GM19395 (cell line): Measurements from ENCODE around the gene HACD2.
"Not testable (repeated sequence)": the region's sequence is repeated elsewhere in the genome, so short reads cannot be mapped to it uniquely, and the experiment has no call there.

Source experiments
- ATAC-seq: cut with Tn5 transposase; IDR thresholded peaks from one replicate; pipeline ENCODE4 v1.9.1; 2021; ENCODE audit warnings: mild to moderate bottlenecking, moderate library complexity; ENCODE audit not compliant: unreplicated experiment

Gene HACD2

DNA sequence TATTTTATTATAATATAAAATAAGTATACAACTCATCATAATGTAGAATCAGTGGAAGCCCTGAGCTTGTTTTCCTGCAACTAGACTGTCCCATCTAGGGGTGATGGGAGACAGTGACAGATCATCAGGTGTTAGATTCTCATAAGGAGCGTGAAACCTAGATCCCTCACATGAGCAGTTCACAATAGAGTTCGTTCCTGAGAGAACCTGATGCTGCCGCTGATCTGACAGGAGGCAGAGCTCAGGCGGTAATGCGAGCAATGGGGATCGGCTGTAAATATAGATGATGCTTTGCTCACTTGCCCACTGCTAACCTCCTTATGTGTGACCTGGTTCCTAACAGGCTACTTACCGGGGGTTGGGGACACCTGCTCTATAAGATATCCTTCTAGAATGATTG, 26.8 kb upstream of the HACD2 start:
- not testable (repeated sequence) for ATAC-seq

DNA sequence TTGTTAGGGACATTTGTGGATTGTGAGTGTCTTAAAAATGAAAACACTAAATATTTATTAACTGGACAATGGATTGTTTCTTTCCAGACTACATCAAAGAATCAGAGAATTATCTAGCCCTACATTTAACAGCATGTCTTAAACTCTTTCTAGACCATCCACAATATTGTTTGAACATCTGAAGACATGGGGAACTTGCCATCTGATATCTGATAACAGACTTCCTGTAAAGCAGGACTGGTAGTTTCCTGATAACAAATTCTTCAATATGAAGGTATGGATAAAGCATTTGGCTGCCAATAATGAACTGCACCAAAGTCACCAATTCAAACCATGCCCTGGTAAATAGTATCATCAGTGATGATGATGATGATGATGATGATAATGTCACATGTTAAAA, 26.2 kb upstream of the HACD2 start:
- ATAC-seq: no peak

DNA sequence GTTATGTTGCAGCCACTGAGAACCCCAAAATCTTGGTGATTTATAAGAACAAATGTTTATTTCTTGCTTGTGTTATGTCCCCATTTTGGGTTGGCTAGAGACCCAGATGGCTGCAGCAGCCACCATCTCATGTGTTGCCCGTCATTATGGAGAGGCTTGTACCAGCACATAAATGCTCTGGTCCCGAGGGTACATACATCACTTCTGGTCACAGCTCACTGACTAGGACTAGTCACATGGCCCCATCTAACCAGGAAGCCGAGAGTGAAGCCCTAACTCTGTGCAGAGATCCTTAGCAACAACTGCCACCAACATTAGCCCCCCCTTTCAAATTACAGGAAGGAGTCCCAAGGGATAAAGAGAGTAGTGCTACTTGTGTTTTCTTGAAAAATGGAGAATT, 25.5 kb upstream of the HACD2 start:
- ATAC-seq: peak; percentile 81

DNA sequence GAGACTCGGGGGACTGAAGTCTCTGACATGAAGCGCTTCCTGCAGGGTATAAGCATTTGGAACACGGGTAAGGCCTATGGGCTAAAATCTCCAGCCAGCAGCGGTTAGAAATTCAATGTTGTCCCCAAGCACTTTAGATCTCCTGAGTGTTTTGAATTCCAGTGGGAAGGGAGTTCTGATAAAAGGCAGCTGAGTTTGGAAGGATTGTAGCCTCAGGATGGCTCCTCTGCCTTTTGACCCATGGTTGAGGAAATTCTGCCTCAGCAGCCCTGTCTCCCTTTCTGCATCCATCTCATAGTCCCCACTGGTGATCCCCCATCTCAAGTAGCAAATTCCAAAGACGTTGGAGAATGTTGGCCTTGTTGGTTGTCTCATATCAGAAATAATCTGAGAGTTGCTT, 24.2 kb upstream of the HACD2 start:
- ATAC-seq: no peak

GRCh38 chr3:123608263-123608937, 23.5 kb upstream of the HACD2 start:
- ATAC-seq: no peak

- no peak for ATAC-seq
Observed at GRCh38 chr3:123606527-123606926, 21.7 kb upstream of the HACD2 start.

GRCh38 chr3:123605789-123606234, 21.0 kb upstream of the HACD2 start:
- ATAC-seq: peak; percentile 73

GRCh38 chr3:123603153-123603552, 18.3 kb upstream of the HACD2 start:
- ATAC-seq: not testable (repeated sequence)

DNA sequence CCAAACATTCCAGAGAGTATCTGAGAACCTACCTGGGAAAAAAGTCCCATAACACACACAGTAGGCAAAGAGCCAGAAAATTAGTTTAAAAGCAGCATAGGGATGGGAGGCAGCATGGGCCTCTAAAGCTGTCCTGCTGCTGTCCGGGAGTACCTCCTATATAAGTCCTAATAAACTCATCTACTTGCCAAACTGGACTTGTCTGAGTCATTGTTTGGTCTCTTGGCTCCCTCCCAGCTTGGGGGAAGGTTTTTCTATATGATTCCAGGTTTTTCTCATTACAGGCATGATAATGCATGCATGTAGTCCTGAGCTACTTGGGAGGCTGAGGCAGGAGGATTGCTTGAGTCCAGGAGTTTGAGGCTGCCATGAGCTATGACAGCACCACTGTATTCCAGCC, 17.5 kb upstream of the HACD2 start:
- no peak for ATAC-seq

GRCh38 chr3:123600863-123601262, 16.0 kb upstream of the HACD2 start:
- not testable (repeated sequence) for ATAC-seq

GRCh38 chr3:123597561-123597960, 12.7 kb upstream of the HACD2 start:
- no peak for ATAC-seq

- no peak for ATAC-seq
Observed at GRCh38 chr3:123595396-123596180, 10.7 kb upstream of the HACD2 start.

- ATAC-seq: no peak
Observed at GRCh38 chr3:123593381-123593780, 8.5 kb upstream of the HACD2 start.

- no peak for ATAC-seq
Observed at GRCh38 chr3:123590685-123591450, 6.0 kb upstream of the HACD2 start.

- no peak for ATAC-seq
Observed at GRCh38 chr3:123587401-123587800, 2.5 kb upstream of the HACD2 start.

DNA sequence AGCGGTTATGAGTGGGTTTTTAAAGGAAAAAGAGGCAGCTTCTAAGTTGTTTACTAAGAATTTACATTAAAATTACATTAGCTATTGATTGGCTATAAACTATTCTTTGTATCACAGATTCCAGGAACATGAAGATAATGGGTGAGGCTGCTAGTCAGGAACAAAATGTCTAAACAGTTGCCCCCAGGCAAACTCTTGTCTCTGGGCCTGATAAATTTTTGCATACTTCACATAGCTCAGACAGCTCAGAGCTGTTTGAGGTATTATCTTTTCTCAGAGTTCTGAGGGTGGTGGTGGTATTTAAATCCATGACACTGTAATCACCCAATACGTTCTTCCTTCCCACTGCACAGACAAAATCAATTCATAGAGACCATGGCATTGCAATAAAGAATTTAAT, 2.1 kb upstream of the HACD2 start:
- ATAC-seq: no peak

GRCh38 chr3:123586131-123586530, 1.3 kb upstream of the HACD2 start:
- ATAC-seq: no peak

DNA sequence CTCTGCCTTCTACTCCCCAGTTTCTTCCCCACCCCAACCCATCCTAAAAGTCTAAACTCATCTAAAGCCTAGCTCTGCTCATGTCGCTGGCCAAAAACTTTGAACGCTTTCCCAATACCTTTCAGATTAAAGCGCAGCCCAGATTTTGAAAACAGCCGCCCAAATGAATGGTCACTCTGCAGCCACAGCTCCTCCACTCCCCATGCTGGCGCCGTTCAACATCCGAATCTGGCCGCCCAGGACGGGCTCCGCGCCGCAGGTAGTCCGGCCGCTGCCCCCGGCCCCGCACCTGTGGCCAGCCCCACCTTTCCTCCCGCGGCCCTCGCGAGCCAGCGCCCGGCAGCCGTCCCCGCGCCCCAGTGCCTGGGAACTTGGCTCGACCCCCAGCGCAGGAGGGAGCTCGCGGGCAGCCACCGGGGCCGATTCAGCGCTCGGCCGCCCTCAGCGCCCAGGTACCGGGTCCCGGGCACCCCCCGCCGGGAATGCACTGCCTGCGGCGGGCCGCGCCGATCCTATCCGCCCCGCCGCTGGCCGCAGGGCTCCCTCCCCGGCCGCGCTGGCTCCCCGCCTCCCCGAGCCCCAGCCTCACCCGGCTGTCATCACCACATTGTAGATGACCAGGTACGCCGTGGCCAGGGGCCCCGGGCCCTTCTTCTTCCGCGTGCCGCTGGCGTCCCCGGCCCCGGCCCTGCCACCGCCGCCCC, 417 bp downstream of the HACD2 start:
- ATAC-seq: peak; percentile 29

DNA sequence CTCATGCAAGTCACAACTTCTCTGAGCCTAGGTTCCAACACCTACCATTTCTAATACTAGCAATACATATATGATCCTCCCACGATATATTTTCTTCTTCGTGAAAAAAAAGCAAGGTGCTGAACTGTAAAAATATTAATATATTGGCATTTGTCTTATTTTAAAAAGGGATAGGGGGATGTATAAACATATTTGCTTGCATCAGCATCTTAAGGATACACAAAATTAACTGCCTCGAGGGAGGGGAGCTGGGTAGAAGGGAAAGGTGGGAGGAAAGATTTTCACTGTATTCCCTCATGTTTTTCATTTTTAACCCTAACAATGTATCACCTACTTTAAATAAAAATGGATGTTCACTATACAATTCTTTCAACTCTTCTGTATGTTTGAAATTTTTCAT, 1.3 kb downstream of the HACD2 start:
- no peak for ATAC-seq

DNA sequence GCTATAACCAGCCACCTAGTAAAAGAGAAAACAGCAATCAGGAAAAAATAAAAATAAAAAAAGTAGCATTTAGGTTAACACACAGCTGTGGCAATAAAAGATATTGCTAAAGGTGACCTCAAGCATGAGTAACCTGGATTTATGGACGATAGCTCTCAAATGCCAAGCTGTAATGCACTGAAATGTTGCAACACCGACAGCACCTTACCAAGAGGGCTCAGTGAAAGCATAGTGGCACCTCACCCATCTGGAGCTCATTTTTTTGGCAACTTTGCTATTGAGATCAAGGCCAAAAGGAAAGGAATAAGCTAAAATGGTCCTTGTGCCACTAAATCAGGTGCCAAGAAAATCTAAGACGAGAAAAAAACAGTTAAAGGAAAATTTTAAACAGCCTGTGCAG, 2.5 kb downstream of the HACD2 start:
- ATAC-seq: no peak

DNA sequence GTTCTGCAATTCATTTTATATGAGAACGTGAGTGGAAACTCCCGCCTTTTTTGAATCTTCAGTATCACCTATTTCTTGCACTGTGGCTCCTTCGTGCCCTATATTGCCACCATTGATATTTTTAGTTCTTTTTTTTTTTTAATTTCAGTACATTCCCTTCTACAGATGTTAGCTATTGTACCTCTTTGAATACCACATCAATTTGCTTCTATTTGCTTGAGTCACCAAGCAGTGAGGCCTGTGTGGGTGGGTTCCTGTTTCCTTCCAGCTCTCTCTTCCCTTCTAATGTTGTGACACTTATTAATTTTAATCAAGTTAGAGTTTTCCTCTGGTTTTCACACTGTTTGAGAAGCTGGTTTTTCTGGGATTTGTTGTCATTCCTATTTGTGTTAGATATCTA, 8.7 kb downstream of the HACD2 start:
- no peak for ATAC-seq
